HEK293 (cell line): ENCODE results near the gene LLGL2.
A peak's percentile ranks its signal among the peaks of the same experiment; 100 is the strongest.

Experiments used
- CTCF ChIA-PET: fragments of 350-600 bp; formaldehyde crosslinking; extraction: SDS; loops from one replicate; lab custom pipeline; 2021; ENCODE audit warnings: antibody characterized with exemption; lab: Yijun Ruan, JAX
- POLR2A ChIA-PET: fragments of 300-600 bp; formaldehyde crosslinking; extraction: SDS; loops from one replicate; lab custom pipeline; 2020; ENCODE audit warnings: antibody characterized with exemption, inconsistent platforms; lab: Yijun Ruan, JAX
- H3K27ac ChIP-seq: fragments of 200-500 bp; sonication (Bioruptor generic); 2 replicates; pipeline ENCODE4 v1.5.1; 2014; ENCODE audit warnings: low read depth, low read length, control low read depth, inconsistent platforms; ENCODE audit errors: extremely low read depth
- H3K36me3 ChIP-seq, 2 experiments: fragments of 200-500 bp in 1 of 2; sonication (Bioruptor generic) in 1 of 2; 1 replicate in 1 of 2; 2 replicates in 1 of 2; pipeline ENCODE4 v1.5.1; 2014 to 2017; ENCODE audit warnings: inconsistent platforms in 2 of 2, low read length in 2 of 2; ENCODE audit not compliant: control insufficient read depth in 2 of 2, insufficient read depth in 1 of 2
- H3K4me1 ChIP-seq: fragments of 200-500 bp; sonication (Bioruptor generic); 2 replicates; pipeline ENCODE4 v1.5.1; 2014; ENCODE audit warnings: mild to moderate bottlenecking, low read length, inconsistent platforms; ENCODE audit not compliant: control insufficient read depth, insufficient read depth
- H3K4me3 ChIP-seq: 2 replicates; pipeline ENCODE4 v1.5.1; 2011; ENCODE audit warnings: low read depth, mild to moderate bottlenecking, control low read depth, low read length, moderate library complexity
- H3K9me3 ChIP-seq: fragments of 200-500 bp; sonication (Bioruptor generic); 2 replicates; pipeline ENCODE4 v1.5.1; 2014; ENCODE audit warnings: low read depth, low read length, inconsistent platforms; ENCODE audit not compliant: control insufficient read depth, insufficient read depth
- GLIS2 ChIP-seq: fragments of 450-650 bp; formaldehyde crosslinking; IDR thresholded peaks from 2 replicates; pipeline ENCODE4 v1.5.1; 2016; ENCODE audit warnings: missing biosample characterization, missing genetic modification characterization
- KLF16 ChIP-seq: fragments of 450-650 bp; formaldehyde crosslinking; IDR thresholded peaks from 2 replicates; pipeline ENCODE4 v1.5.1; 2017; ENCODE audit warnings: missing biosample characterization, missing genetic modification characterization
- KLF7 ChIP-seq: fragments of 450-650 bp; formaldehyde crosslinking; IDR thresholded peaks from 2 replicates; pipeline ENCODE4 v1.5.1; 2016; ENCODE audit warnings: missing biosample characterization, missing genetic modification characterization, borderline replicate concordance
- SALL2 ChIP-seq: fragments of 450-650 bp; formaldehyde crosslinking; IDR thresholded peaks from 2 replicates; pipeline ENCODE4 v1.5.0; 2017; ENCODE audit warnings: missing biosample characterization, mild to moderate bottlenecking, missing genetic modification characterization, borderline replicate concordance
- SP7 ChIP-seq: fragments of 450-650 bp; formaldehyde crosslinking; IDR thresholded peaks from 2 replicates; pipeline ENCODE4 v1.5.1; 2016; ENCODE audit warnings: missing biosample characterization, missing genetic modification characterization
- ZBTB20 ChIP-seq: fragments of 450-650 bp; formaldehyde crosslinking; IDR thresholded peaks from 2 replicates; pipeline ENCODE4 v1.5.1; 2016; ENCODE audit warnings: missing biosample characterization, missing genetic modification characterization
- ZBTB48 ChIP-seq: fragments of 450-650 bp; formaldehyde crosslinking; IDR thresholded peaks from 2 replicates; pipeline ENCODE4 v1.5.1; 2016; ENCODE audit warnings: missing biosample characterization, missing genetic modification characterization
- ZFHX2 ChIP-seq: fragments of 450-650 bp; formaldehyde crosslinking; conservative IDR thresholded peaks from 2 replicates; pipeline ENCODE4 v1.5.1; 2016; ENCODE audit warnings: missing biosample characterization, missing genetic modification characterization
- ZFP41 ChIP-seq: fragments of 450-650 bp; formaldehyde crosslinking; IDR thresholded peaks from 2 replicates; pipeline ENCODE4 v1.5.1; 2016; ENCODE audit warnings: missing biosample characterization, missing genetic modification characterization, borderline replicate concordance
- ZFP69B ChIP-seq: fragments of 450-650 bp; formaldehyde crosslinking; IDR thresholded peaks from 2 replicates; pipeline ENCODE4 v1.5.1; 2016; ENCODE audit warnings: missing biosample characterization, missing genetic modification characterization
- ZNF146 ChIP-seq: fragments of 450-650 bp; formaldehyde crosslinking; IDR thresholded peaks from 2 replicates; pipeline ENCODE4 v1.5.1; 2016; ENCODE audit warnings: missing biosample characterization, missing genetic modification characterization
- ZNF175 ChIP-seq: fragments of 450-650 bp; formaldehyde crosslinking; IDR thresholded peaks from 2 replicates; pipeline ENCODE4 v1.5.1; 2016; ENCODE audit warnings: missing biosample characterization, missing genetic modification characterization
- ZNF274 ChIP-seq, 2 experiments: fragments of 200-500 bp in 1 of 2; fragments of 450-650 bp in 1 of 2; sonication (Bioruptor generic) in 1 of 2; formaldehyde crosslinking in 1 of 2; IDR thresholded peaks; 2 replicates each; pipeline versions ENCODE4 v1.5.1 to v1.6.1; 2014 to 2016; ENCODE audit warnings: borderline replicate concordance in 1 of 2, inconsistent platforms in 1 of 2, low read length in 1 of 2, missing biosample characterization in 1 of 2, missing genetic modification characterization in 1 of 2
- ZNF292 ChIP-seq: fragments of 450-650 bp; formaldehyde crosslinking; IDR thresholded peaks from 2 replicates; pipeline ENCODE4 v1.5.1; 2016; ENCODE audit warnings: low read depth, missing biosample characterization, missing genetic modification characterization, borderline replicate concordance
- ZNF341 ChIP-seq: fragments of 450-650 bp; formaldehyde crosslinking; IDR thresholded peaks from 2 replicates; pipeline ENCODE4; 2016; ENCODE audit warnings: low read depth, missing biosample characterization, missing genetic modification characterization
- ZNF449 ChIP-seq: fragments of 450-650 bp; formaldehyde crosslinking; IDR thresholded peaks from 2 replicates; pipeline ENCODE4 v1.5.1; 2017; ENCODE audit warnings: missing biosample characterization, mild to moderate bottlenecking, missing genetic modification characterization, moderate library complexity
- ZNF548 ChIP-seq: fragments of 450-650 bp; formaldehyde crosslinking; IDR thresholded peaks from 2 replicates; pipeline ENCODE4 v1.5.1; 2016; ENCODE audit warnings: missing biosample characterization, missing genetic modification characterization
- ZNF558 ChIP-seq: fragments of 450-650 bp; formaldehyde crosslinking; IDR thresholded peaks from 2 replicates; pipeline ENCODE4 v1.5.1; 2016; ENCODE audit warnings: missing biosample characterization, missing genetic modification characterization
- ZNF571 ChIP-seq: fragments of 450-650 bp; formaldehyde crosslinking; IDR thresholded peaks from 2 replicates; pipeline ENCODE4 v1.5.0; 2017; ENCODE audit warnings: missing biosample characterization, missing genetic modification characterization
- ZNF596 ChIP-seq: fragments of 450-650 bp; IDR thresholded peaks from 2 replicates; pipeline ENCODE4 v1.5.0; 2018; ENCODE audit warnings: missing biosample characterization, mild to moderate bottlenecking, missing genetic modification characterization, moderate library complexity
- ZNF600 ChIP-seq: fragments of 450-650 bp; formaldehyde crosslinking; IDR thresholded peaks from 2 replicates; pipeline ENCODE4 v1.5.1; 2016; ENCODE audit warnings: missing biosample characterization, missing genetic modification characterization
- ZNF785 ChIP-seq: fragments of 450-650 bp; formaldehyde crosslinking; IDR thresholded peaks from 2 replicates; pipeline ENCODE4 v1.5.1; 2016; ENCODE audit warnings: missing biosample characterization, missing genetic modification characterization
- ZNF843 ChIP-seq: fragments of 450-650 bp; formaldehyde crosslinking; IDR thresholded peaks from 2 replicates; pipeline ENCODE4 v1.5.1; 2016; ENCODE audit warnings: missing biosample characterization, missing genetic modification characterization
- TF ChIP-seq, protein P1 (sequence below): fragments of 450-650 bp; formaldehyde crosslinking; IDR thresholded peaks from 2 replicates; pipeline ENCODE4 v1.5.1; 2016; ENCODE audit warnings: missing biosample characterization, missing genetic modification characterization
- TF ChIP-seq, protein P2 (sequence below): fragments of 450-650 bp; formaldehyde crosslinking; IDR thresholded peaks from 2 replicates; pipeline ENCODE4 v1.5.1; 2016; ENCODE audit warnings: missing biosample characterization, missing genetic modification characterization
- TF ChIP-seq, protein P3 (sequence below): fragments of 450-650 bp; formaldehyde crosslinking; IDR thresholded peaks from 2 replicates; pipeline ENCODE4 v1.5.1; 2016; ENCODE audit warnings: missing biosample characterization, missing genetic modification characterization

LLGL2 gene

GRCh38 chr17:75516619-75517296 lies 8.7 kb upstream of the LLGL2 start (continued):
- TF ChIP-seq, protein P1, sequence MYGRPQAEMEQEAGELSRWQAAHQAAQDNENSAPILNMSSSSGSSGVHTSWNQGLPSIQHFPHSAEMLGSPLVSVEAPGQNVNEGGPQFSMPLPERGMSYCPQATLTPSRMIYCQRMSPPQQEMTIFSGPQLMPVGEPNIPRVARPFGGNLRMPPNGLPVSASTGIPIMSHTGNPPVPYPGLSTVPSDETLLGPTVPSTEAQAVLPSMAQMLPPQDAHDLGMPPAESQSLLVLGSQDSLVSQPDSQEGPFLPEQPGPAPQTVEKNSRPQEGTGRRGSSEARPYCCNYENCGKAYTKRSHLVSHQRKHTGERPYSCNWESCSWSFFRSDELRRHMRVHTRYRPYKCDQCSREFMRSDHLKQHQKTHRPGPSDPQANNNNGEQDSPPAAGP: no peak
- TF ChIP-seq ZNF843: no peak
- peak; percentile 3; the same call in 1 of the 2 replicates for TF ChIP-seq ZNF146 (tag by site-specific recombination)
- peak; percentile 77; the same call in 1 of the 2 replicates for TF ChIP-seq KLF16 (tag by site-specific recombination)
- TF ChIP-seq SP7 (tag by site-specific recombination): 0 out of 2 replicates have a peak, but pooled peaks have one; percentile 26
- no peak for TF ChIP-seq ZNF274 (IDR thresholded peaks at IDR 0.05; ENCODE audit: low read length)
- TF ChIP-seq ZNF274 (tag by site-specific recombination; IDR thresholded peaks at IDR 0.05; ENCODE audit: borderline replicate concordance): no peak
- no peak for TF ChIP-seq KLF7 (tag by site-specific recombination)
- TF ChIP-seq ZNF785 (tag by site-specific recombination): no peak
- TF ChIP-seq ZFP41: no peak
- peak; percentile 49 for TF ChIP-seq ZFHX2 (tag by site-specific recombination)
- TF ChIP-seq ZNF341: peak; percentile 18
- TF ChIP-seq ZNF548 (tag by site-specific recombination): no peak
- TF ChIP-seq GLIS2 (tag by site-specific recombination): peak; percentile 72
- no peak for TF ChIP-seq ZNF175 (tag by site-specific recombination)
- TF ChIP-seq ZNF292 (tag by site-specific recombination): no peak
- TF ChIP-seq ZNF558: no peak
- peak; percentile 81 for TF ChIP-seq ZBTB48 (tag by site-specific recombination)
- no peak for TF ChIP-seq ZNF571 (tag by site-specific recombination)
- TF ChIP-seq, protein P2, sequence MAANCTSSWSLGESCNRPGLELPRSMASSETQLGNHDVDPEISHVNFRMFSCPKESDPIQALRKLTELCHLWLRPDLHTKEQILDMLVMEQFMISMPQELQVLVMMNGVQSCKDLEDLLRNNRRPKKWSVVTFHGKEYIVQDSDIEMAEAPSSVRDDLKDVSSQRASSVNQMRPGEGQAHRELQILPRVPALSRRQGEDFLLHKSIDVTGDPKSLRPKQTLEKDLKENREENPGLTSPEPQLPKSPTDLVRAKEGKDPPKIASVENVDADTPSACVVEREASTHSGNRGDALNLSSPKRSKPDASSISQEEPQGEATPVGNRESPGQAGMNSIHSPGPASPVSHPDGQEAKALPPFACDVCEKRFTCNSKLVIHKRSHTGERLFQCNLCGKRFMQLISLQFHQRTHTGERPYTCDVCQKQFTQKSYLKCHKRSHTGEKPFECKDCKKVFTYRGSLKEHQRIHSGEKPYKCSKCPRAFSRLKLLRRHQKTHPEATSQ (tag by site-specific recombination): no peak

DNA sequence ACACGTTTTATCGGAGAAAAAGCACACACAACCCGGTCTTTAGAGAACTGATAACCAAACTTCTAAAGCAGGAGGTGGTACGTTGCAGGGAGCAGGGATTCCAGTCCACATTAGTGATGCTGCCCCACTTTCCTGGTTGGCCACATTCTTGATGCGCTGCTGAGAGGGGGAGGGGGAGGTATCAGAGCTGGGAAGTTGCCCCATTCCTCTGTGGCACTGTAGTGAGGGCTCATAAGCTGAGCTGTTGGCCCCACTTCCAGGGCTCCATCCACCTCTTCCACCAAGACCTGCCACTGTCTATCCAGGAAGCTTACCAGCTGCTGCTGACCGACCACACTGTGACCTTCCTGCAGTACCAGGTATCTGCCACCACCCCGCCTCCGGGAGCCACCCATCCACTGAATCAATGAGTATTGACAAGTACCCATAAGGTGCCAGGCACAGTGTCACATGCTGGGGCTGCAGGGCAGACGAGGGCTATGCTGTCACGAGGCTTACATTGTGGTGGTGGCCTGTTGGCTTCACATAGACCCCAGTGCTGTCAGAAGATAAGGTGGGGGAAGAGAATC lies 8.1 kb upstream of the LLGL2 start:
- ChIA-PET CTCF (interaction anchor here (0.6 to 3.3 kb wide), 9 partner anchors 13 to 105 kb away, joined by 3 to 20 read pairs (median 3); no protein-coding TSS in a partner anchor), POLR2A (interaction anchor here (0.7 to 1.7 kb wide), 5 partner anchors 7 to 644 kb away, joined by 3 to 35 read pairs (median 5); partner anchors contain the start of genes FDXR, LLGL2, RECQL5 and SAP30BP)
- H3K4me1 ChIP-seq: no peaks in the 10 kb centered on the region
- H3K27ac ChIP-seq: no peak overlapping the region
- H3K9me3 ChIP-seq: no peaks in the 10 kb centered on the region
- peak overlapping the region; percentile 87 for H3K4me3 ChIP-seq
- H3K36me3 ChIP-seq: peaks cover 22 to 54% of the 10 kb centered on the region in 2 experiments; a peak in 2 of 3 replicates
- TF ChIP-seq ZNF596 (tag by site-specific recombination): no peak
- peak; percentile 26; the same call in 1 of the 2 replicates for TF ChIP-seq ZNF341
- peak; percentile 82 for TF ChIP-seq ZNF449 (tag by site-specific recombination)
- 0 out of 2 replicates have a peak, but pooled peaks have one; percentile 3 for TF ChIP-seq ZNF600
- TF ChIP-seq, protein P3, sequence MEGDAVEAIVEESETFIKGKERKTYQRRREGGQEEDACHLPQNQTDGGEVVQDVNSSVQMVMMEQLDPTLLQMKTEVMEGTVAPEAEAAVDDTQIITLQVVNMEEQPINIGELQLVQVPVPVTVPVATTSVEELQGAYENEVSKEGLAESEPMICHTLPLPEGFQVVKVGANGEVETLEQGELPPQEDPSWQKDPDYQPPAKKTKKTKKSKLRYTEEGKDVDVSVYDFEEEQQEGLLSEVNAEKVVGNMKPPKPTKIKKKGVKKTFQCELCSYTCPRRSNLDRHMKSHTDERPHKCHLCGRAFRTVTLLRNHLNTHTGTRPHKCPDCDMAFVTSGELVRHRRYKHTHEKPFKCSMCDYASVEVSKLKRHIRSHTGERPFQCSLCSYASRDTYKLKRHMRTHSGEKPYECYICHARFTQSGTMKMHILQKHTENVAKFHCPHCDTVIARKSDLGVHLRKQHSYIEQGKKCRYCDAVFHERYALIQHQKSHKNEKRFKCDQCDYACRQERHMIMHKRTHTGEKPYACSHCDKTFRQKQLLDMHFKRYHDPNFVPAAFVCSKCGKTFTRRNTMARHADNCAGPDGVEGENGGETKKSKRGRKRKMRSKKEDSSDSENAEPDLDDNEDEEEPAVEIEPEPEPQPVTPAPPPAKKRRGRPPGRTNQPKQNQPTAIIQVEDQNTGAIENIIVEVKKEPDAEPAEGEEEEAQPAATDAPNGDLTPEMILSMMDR (tag by site-specific recombination): peak; percentile 30; the same call in 1 of the 2 replicates
- no peak for TF ChIP-seq SALL2 (tag by site-specific recombination)
- peak; percentile 10; the same call in 1 of the 2 replicates for TF ChIP-seq ZFP69B (tag by site-specific recombination)
- peak; percentile 8; the same call in 1 of the 2 replicates for TF ChIP-seq ZBTB20 (tag by site-specific recombination)
